Measurements from ENCODE around the gene ARHGEF1. TPM values are rescaled to one million over a fixed set of nuclear protein-coding genes. Genes with fewer than 3 reads are reported as not detected.

Gene ARHGEF1
- total and polyA plus RNA-seq, 3 donors from 2014 or later = 33.2 to 56.3 (median 51.2) TPM

DNA sequence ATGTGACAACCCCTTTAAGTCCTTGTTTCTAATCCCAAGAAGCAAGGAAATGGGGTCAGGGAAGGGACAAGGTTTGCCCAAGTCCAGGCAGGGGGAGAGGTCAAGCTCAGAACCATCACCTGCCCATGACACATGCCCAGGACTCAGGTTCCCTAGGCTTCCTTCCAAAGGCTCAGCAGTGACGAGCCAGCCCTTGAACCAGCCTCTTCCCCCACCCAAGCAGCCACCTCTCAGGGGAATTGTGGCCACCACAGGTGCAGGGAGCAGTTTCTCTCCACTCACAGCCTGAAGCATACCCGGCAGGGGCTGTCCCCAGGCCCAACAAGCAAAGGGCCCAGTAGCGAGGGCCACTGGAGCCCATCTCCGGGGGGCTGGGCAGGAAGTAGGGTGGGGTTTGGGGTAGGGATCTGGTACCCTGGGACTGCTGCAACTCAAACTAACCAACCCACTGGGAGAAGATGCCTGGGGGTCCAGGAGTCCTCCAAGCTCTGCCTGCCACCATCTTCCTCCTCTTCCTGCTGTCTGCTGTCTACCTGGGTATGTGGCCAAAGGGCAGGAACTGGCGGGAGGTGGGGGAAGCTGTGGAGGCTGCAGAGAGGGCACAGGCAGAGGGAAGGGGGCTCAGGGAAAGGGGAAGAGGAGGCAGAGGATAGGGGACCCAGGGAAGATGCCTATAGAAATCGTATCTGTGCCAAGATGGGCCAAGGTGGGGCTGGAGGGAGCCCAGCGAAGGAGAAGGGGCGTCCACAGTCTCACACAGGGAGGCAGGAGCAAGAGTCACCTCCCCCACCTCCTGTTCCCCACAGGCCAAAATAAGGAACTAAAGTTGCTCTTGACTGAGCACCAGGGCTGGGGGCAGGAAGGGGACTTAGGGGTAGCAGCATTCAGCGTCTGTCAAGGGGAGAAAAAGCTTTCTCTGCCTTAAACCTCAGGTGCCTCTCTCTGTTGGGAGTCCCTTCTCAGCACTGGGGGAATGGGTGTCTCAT is 5.8 kb upstream of the ARHGEF1 start, which contains the start of gene CD79A:
TSS of gene CD79A (plus strand) at position 433 of the 986 bp plus-strand sequence. CDS start at position 459, 26 bp downstream.
- intact Hi-C loops (cut with DNase I; ENCODE audit: low total_unique reads) = loop anchor here (10.0 kb wide), 1 partner anchor 78 kb away; the partner anchor contains the start of gene RABAC1
- H3K27ac ChIP-seq = no peak within 1 kb of the TSS

DNA sequence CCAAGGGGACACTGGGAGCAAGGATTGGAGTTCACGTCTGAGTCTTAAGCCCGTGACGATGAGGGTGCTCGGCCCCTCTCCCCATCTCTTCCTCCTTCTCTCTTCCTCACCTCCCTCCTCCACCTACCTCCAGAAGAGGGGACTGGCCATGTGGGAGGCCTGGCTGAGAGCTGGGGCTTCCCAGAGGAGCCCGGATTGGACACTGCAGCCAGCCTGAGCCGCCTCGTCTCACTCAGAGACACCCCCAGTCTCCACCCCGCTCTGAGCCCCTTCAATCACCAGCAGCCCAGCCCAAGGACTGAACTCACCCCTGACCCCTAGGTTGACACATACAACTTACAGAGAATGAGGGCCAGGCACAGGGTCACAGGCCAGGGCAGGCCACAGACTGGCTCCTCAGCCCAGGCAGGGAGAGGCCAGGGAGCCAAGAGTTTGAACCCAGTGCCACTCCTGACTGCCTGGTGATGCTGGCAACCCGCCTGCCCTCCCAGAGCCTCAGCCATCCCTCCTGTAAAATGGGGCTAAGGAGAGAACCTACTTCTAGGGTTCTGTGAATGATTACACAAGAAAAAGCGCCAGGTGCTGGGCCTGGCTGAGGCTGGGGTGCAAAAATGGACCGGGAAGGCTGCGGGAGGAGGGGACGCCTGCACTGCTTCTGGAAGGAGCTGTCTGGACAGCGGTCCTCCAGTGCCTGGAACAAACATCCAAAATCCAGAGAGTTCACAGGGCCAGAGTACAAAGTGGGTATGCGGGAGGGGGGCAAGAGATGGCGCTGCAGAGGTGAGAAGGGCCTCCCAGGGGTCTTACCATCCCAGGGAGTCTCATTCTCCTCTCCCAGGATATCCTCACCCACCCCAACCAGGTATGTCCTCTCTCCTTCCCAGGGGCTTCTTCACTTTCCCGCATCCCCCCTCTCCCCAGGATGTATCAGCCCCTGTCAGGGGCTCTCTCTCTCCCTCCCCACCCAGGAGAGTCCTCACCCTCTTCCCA is 4.8 kb upstream of the ARHGEF1 start:
- WGBS, 2 donors = 76 to 79% methylated on average over 15 to 17 of the region's 17 CpGs
- no peak for DNase-seq
- no peak overlapping the region for H3K4me3 ChIP-seq
- no peaks in the 10 kb centered on the region for H3K4me1 ChIP-seq
- H3K27ac ChIP-seq = no peak overlapping the region
- no peaks in the 10 kb centered on the region for H3K36me3 ChIP-seq (ENCODE audit: low read depth, missing control alignments)
- no peaks in the 10 kb centered on the region for H3K27me3 ChIP-seq
- TF ChIP-seq POLR2A (IDR thresholded peaks at IDR 0.05) = no peak
- TF ChIP-seq CTCF (IDR thresholded peaks at IDR 0.05) = no peak
- intact Hi-C loops (cut with DNase I; ENCODE audit: low total_unique reads) = loop anchor here (10.0 kb wide), 1 partner anchor 77 kb away; the partner anchor contains the start of gene RABAC1
- no peaks in the 10 kb centered on the region for H3K9me3 ChIP-seq

More for the DNA sequence above, 5.8 kb upstream of the ARHGEF1 start, which contains the start of gene CD79A:
- DNase-seq = no peak
- no peak for TF ChIP-seq POLR2A (IDR thresholded peaks at IDR 0.05)
- no peak for TF ChIP-seq CTCF (IDR thresholded peaks at IDR 0.05)
- no peaks in the 10 kb centered on the region for H3K27me3 ChIP-seq
- WGBS, 2 donors = 69 to 72% methylated on average over 9 of the region's 9 CpGs
- no peak within 1 kb of the TSS for H3K4me3 ChIP-seq
- H3K36me3 ChIP-seq (ENCODE audit: low read depth, missing control alignments) = no peaks in the 10 kb centered on the region
- no peaks in the 10 kb centered on the region for H3K9me3 ChIP-seq
- H3K4me1 ChIP-seq = no peaks in the 10 kb centered on the region

GRCh38 chr19:41879080-41879479 is 3.9 kb upstream of the ARHGEF1 start:
- Histone ChIP-seq H3K9me3 (no peaks in the 10 kb centered on the region), H3K4me3 (no peak overlapping the region), H3K4me1 (no peaks in the 10 kb centered on the region), H3K27me3 (no peaks in the 10 kb centered on the region), H3K27ac (no peak overlapping the region), H3K36me3 (ENCODE audit: low read depth, missing control alignments) (no peaks in the 10 kb centered on the region)
- WGBS, 2 donors = 79 to 84% methylated on average over 6 to 21 of the region's 21 CpGs
- TF ChIP-seq CTCF (IDR thresholded peaks at IDR 0.05) = no peak
- TF ChIP-seq POLR2A (IDR thresholded peaks at IDR 0.05) = no peak
- no peak for DNase-seq
- intact Hi-C loops (cut with DNase I; ENCODE audit: low total_unique reads) = loop anchor here (10.0 kb wide), 1 partner anchor 76 kb away; the partner anchor contains the start of gene RABAC1

GRCh38 chr19:41879670-41880328 is 3.2 kb upstream of the ARHGEF1 start:
- WGBS, 2 donors = 89% methylated on average over 4 to 7 of the region's 7 CpGs
- Histone ChIP-seq H3K4me1 (no peaks in the 10 kb centered on the region), H3K9me3 (no peaks in the 10 kb centered on the region), H3K27me3 (no peaks in the 10 kb centered on the region), H3K27ac (no peak overlapping the region), H3K36me3 (ENCODE audit: low read depth, missing control alignments) (no peaks in the 10 kb centered on the region), H3K4me3 (no peak overlapping the region)
- DNase-seq = no peak
- intact Hi-C loops (cut with DNase I; ENCODE audit: low total_unique reads) = loop anchor here (10.0 kb wide), 1 partner anchor 75 kb away; the partner anchor contains the start of gene RABAC1
- TF ChIP-seq POLR2A (IDR thresholded peaks at IDR 0.05) (no peak), CTCF (IDR thresholded peaks at IDR 0.05) (no peak)

Measured in testis (tissue), 3 donors.